Astrocyte of the cerebellum (primary cell): ENCODE measurements around the gene CDR2.

ENCODE experiments used
- DNase-seq: peaks from one replicate; pipeline ENCODE4 v3.0.0-alpha.2; 2011; ENCODE audit warnings: low read depth
- H3K4me3 ChIP-seq: 2 replicates; pipeline ENCODE4 v1.5.1; 2011; ENCODE audit warnings: mild to moderate bottlenecking, low read depth, low read length, moderate library complexity
- CTCF ChIP-seq: IDR thresholded peaks from 2 replicates; pipeline ENCODE4 v1.5.1; 2012; ENCODE audit warnings: low read length, low read depth, moderate library complexity, mild to moderate bottlenecking; ENCODE audit errors: missing control alignments
- in situ Hi-C: cut with HindIII; loops from 2 replicates; pipeline ENCODE4 v1.10.0; 2017; ENCODE audit warnings: low sequenced_read_pairs

CDR2 gene

GRCh38 chr16:22359679-22360078 is 14.7 kb downstream of the CDR2 start:
- in situ Hi-C loops: no loop called here
- DNase-seq: no peak
- no peak for TF ChIP-seq CTCF

GRCh38 chr16:22358000-22358399 is 16.4 kb downstream of the CDR2 start:
- no peak for TF ChIP-seq CTCF
- no peak overlapping the region for H3K4me3 ChIP-seq
- in situ Hi-C loops: no loop called here
- DNase-seq: no peak

More at GRCh38 chr16:22359679-22360078, 14.7 kb downstream of the CDR2 start:
- H3K4me3 ChIP-seq: no peak overlapping the region

GRCh38 chr16:22357635-22357971 is 16.8 kb downstream of the CDR2 start:
- no peak for TF ChIP-seq CTCF
- in situ Hi-C loops: no loop called here
- no peak overlapping the region for H3K4me3 ChIP-seq
- DNase-seq: no peak

GRCh38 chr16:22356930-22357634 is 17.3 kb downstream of the CDR2 start:
- no peak for TF ChIP-seq CTCF
- H3K4me3 ChIP-seq: no peak overlapping the region
- DNase-seq: no peak
- in situ Hi-C loops: no loop called here

- in situ Hi-C loops: no loop called here
- no peak for TF ChIP-seq CTCF
- DNase-seq: no peak
- no peak overlapping the region for H3K4me3 ChIP-seq
Observed at GRCh38 chr16:22355487-22355908, 18.9 kb downstream of the CDR2 start.

- DNase-seq: no peak
- no peak for TF ChIP-seq CTCF
- H3K4me3 ChIP-seq: no peak overlapping the region
- in situ Hi-C loops: no loop called here
Observed at GRCh38 chr16:22353933-22354541, 20.4 kb downstream of the CDR2 start.
